Esophagus muscularis mucosa (tissue), 4 donors: Measurements from ENCODE around the gene CTBP1.

Source experiments
- CTCF ChIP-seq, 3 experiments: fragments of 200-600 bp in 2 of 3; fragments of 450-650 bp in 1 of 3; sonication (generic) in 2 of 3; IDR thresholded peaks; one replicate each; pipeline ENCODE4 v1.5.1; 2017 to 2019; ENCODE audit warnings: antibody characterized with exemption in 3 of 3, mild to moderate bottlenecking in 2 of 3, moderate library complexity in 1 of 3
- EP300 ChIP-seq: sonication (generic); formaldehyde crosslinking; IDR thresholded peaks from one replicate; pipeline ENCODE4 v1.6.1; 2017; ENCODE audit warnings: antibody characterized with exemption
- POLR2A ChIP-seq: fragments of 450-650 bp; IDR thresholded peaks from one replicate; pipeline ENCODE4 v1.6.1; 2017; ENCODE audit warnings: antibody characterized with exemption, moderate library complexity, mild to moderate bottlenecking, low read depth

GRCh38 chr4:1266881-1267763 lies 18.2 kb upstream of the CTBP1 start:
- TF ChIP-seq CTCF (IDR thresholded peaks at IDR 0.05) = no peak
- TF ChIP-seq POLR2A = no peak
- TF ChIP-seq EP300 = no peak
